Activated T-cell treated with anti-CD3 and anti-CD28 coated beads, Interleukin-2, amount 50 U/mL, for 24 hours (primary cell): ENCODE data around the gene STXBP4.

Experiments used
- DNase-seq: peaks from one replicate; pipeline ENCODE4 v3.0.0-alpha.2; 2020
- H3K27ac Mint-ChIP-seq: 2 replicates; pipeline ENCODE4 v1.8.0; 2020; ENCODE audit warnings: mild to moderate bottlenecking, mixed read lengths
- H3K27me3 Mint-ChIP-seq: 2 replicates; pipeline ENCODE4 v1.8.0; 2020; ENCODE audit warnings: mixed read lengths
- H3K36me3 Mint-ChIP-seq: 2 replicates; pipeline ENCODE4 v1.8.0; 2020; ENCODE audit warnings: low read depth, mixed read lengths
- H3K4me1 Mint-ChIP-seq: 2 replicates; pipeline ENCODE4 v1.8.0; 2020; ENCODE audit warnings: low read depth, mixed read lengths
- H3K4me3 Mint-ChIP-seq: 2 replicates; pipeline ENCODE4 v1.8.0; 2020; ENCODE audit warnings: mild to moderate bottlenecking, moderate library complexity, mixed read lengths
- H3K9me3 Mint-ChIP-seq: 2 replicates; pipeline ENCODE4 v1.8.0; 2020; ENCODE audit warnings: mixed read lengths

STXBP4 gene

DNA sequence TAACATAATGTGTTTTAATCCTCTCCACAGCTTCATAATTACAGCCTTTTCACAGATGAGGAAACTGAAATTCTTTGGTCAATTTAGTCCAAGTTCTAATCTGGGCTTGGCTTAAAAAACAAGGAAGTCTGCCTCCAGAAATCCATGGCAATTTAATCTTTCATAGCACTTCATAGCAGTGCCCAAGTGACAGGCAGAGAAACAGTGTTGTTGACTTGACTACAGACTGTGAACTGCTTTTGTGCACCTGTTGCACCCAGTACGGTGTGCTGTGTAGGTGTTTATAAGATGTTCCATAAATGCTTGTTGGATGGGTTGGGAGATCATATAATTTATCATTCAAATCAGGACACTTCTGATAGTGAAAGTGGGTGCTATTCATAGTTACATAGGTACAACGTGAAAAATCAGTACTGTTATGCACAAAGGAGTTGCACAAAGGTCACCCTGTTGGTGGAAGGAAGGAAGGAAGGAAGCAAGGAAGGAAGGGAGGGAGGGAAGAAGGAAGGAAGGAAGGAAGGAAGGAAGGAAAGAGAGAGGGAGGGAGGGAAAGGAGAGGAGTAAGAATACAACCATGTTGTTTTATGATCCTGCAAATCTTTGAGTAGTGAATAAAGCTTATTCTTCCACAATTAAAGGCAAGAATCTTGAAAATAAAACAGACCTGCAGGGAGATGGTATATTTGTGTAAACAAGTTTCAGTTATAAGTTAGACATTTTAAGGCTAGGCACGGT lies 239.7 kb downstream of the STXBP4 start:
- Mint-ChIP-seq H3K4me3 (no peak overlapping the region), H3K9me3 (peaks cover 2% of the 10 kb centered on the region), H3K4me1 (no peaks in the 10 kb centered on the region), H3K27me3 (no peaks in the 10 kb centered on the region), H3K27ac (no peak overlapping the region), H3K36me3 (no peaks in the 10 kb centered on the region)
- no peak for DNase-seq

DNA sequence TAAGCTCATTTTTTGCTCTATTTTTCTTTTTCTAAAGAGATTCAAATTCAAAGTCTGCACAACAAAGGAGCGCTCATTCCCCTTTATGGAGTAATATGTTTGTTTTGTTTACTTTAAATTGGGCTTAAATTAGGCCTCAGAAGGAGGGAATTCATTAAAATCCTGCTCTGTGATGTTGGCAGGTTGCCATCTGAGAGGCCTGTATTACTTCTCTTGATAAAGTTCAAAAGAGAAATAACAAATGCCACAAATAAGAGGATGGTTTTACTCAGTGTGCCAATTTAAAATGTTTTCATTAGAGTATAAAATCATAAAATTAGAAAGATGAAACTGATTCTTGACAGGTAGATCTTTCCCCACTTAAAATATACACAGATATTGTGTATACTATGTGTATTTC lies 241.7 kb downstream of the STXBP4 start:
- Mint-ChIP-seq H3K27ac (no peak overlapping the region), H3K27me3 (no peaks in the 10 kb centered on the region), H3K36me3 (no peaks in the 10 kb centered on the region), H3K4me1 (no peaks in the 10 kb centered on the region), H3K4me3 (no peak overlapping the region), H3K9me3 (no peaks in the 10 kb centered on the region)
- no peak for DNase-seq

DNA sequence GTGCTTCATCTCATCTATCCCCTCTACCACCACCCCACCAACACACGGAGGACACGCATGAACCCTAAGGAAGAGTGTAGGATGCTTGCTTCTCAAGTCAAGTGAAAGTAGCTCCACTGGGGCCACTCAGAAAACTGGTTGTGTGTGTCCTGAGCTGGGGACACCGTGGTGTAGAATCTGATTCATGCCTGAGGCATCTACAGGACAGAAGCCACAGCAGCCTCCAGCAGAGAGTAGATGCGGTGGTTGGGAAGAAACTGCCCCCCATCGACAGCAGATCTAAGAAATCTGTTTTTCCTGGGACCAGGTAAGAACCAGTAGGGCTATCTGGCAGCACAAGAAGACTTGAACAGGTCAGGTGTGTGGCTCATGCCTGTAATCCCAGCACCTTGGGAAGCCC lies 244.3 kb downstream of the STXBP4 start:
- no peaks in the 10 kb centered on the region for H3K9me3 Mint-ChIP-seq
- peaks cover 1% of the 10 kb centered on the region for H3K4me1 Mint-ChIP-seq
- no peaks in the 10 kb centered on the region for H3K36me3 Mint-ChIP-seq
- no peak overlapping the region for H3K27ac Mint-ChIP-seq
- no peak for DNase-seq
- no peak overlapping the region for H3K4me3 Mint-ChIP-seq
- no peaks in the 10 kb centered on the region for H3K27me3 Mint-ChIP-seq

DNA sequence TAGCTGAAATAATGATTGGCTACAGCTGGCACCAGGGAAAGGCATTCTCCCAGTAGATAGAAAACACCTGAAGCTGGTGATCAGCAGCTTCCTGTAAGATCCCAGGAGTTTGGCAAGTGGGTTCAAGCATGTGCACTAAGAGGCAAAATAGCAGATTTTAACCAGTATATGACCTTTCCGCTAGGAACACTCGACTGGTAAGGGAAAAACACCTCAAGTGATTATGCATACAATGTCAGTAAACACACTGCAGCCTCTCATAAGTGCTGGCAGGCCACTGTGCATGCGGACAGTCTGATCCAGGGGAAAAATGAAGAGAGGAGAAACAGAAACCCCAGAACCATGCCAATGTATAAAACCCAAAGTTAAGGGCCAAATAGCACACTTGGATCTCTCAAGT lies 247.1 kb downstream of the STXBP4 start:
- H3K4me3 Mint-ChIP-seq: no peak overlapping the region
- no peaks in the 10 kb centered on the region for H3K9me3 Mint-ChIP-seq
- peaks cover 1% of the 10 kb centered on the region for H3K4me1 Mint-ChIP-seq
- no peak for DNase-seq
- no peak overlapping the region for H3K27ac Mint-ChIP-seq
- no peaks in the 10 kb centered on the region for H3K36me3 Mint-ChIP-seq
- no peaks in the 10 kb centered on the region for H3K27me3 Mint-ChIP-seq

DNA sequence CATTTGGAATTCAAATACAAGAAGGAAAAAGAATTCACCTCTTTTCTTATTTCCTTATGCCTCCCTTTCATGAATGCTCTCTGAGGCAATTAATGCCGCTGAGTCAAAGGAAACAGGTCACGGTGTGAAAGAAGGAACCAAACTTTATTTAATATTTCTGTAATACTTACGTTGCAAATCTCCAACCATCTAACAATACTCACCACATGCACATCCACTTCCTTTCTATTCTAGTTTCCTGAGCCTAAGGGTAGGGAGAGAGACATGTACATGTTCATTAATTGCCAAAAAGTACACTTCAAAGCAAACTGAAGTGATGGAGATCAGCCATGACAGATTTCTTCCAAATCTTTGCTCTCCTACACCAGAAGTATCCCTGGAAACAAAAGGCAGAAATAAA lies 248.3 kb downstream of the STXBP4 start:
- no peaks in the 10 kb centered on the region for H3K36me3 Mint-ChIP-seq
- H3K4me1 Mint-ChIP-seq: peaks cover 1% of the 10 kb centered on the region
- no peaks in the 10 kb centered on the region for H3K9me3 Mint-ChIP-seq
- H3K27me3 Mint-ChIP-seq: no peaks in the 10 kb centered on the region
- no peak overlapping the region for H3K27ac Mint-ChIP-seq
- H3K4me3 Mint-ChIP-seq: no peak overlapping the region
- DNase-seq: no peak

DNA sequence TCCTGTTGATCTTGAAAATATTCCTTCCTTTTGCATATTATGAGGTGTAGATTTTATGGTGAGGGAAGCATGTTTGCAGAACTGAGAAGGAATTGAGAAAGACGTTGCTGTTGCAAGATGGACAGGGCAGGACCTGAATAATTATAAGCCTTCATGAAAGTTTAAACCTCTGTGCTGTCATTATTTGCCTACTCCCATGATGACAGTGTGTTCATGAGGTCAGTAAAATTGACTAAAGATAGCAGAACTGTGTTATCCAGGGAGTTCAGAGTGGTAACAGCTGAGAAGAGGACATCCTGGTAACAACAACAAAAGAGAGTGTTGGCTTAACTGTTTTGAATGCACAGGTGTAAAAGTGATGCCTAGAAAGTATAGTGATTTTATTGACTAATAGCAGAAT lies 250.9 kb downstream of the STXBP4 start:
- H3K4me3 Mint-ChIP-seq: no peak overlapping the region
- H3K4me1 Mint-ChIP-seq: peaks cover 1% of the 10 kb centered on the region
- no peaks in the 10 kb centered on the region for H3K36me3 Mint-ChIP-seq
- H3K27me3 Mint-ChIP-seq: peaks cover 7% of the 10 kb centered on the region
- no peak for DNase-seq
- H3K9me3 Mint-ChIP-seq: no peaks in the 10 kb centered on the region
- no peak overlapping the region for H3K27ac Mint-ChIP-seq

DNA sequence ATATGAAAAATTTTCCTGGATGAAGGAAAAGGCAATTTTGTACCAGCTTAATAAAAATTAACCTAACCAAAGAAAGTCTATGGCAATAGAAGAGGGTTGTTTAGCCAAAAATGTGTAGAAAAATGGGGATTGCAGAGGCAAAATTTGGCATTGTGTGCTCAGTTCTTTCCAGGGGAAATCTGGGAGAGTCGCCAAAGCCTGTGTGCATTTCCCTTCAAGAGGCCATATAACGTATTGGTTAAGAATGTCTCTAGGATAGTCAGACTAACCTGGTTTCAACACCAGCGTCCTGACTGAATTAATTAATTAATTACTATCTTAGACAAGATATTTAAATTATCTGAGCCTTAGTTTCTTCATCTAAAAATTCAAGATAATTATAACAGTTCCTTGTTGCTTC lies 251.4 kb downstream of the STXBP4 start:
- Mint-ChIP-seq H3K9me3 (no peaks in the 10 kb centered on the region), H3K4me1 (peaks cover 1% of the 10 kb centered on the region), H3K4me3 (no peak overlapping the region), H3K27ac (no peak overlapping the region), H3K36me3 (no peaks in the 10 kb centered on the region), H3K27me3 (peaks cover 9% of the 10 kb centered on the region)
- no peak for DNase-seq
